HepG2 (cell line): ENCODE measurements around the gene NIP7. TPM values are rescaled to one million over a fixed set of nuclear protein-coding genes. Genes with fewer than 3 reads are reported as not detected.

Source experiments
- CBX1 ChIP-seq: IDR thresholded peaks from one replicate; pipeline ENCODE4 v1.6.1; 2016; ENCODE audit warnings: antibody characterized with exemption, low read depth
- CHCHD3 ChIP-seq: sonication (generic); formaldehyde crosslinking; IDR thresholded peaks from 2 replicates; pipeline ENCODE4 v1.8.0; 2022; ENCODE audit warnings: mild to moderate bottlenecking, missing genetic modification reagents, moderate library complexity
- ETV6 ChIP-seq: sonication (generic); formaldehyde crosslinking; conservative IDR thresholded peaks from 2 replicates; pipeline ENCODE4 v1.4.0; 2020; ENCODE audit warnings: missing genetic modification reagents
- FOXM1 ChIP-seq: sonication (generic); formaldehyde crosslinking; IDR thresholded peaks from 2 replicates; pipeline ENCODE4 v1.5.0; 2020; ENCODE audit warnings: missing genetic modification reagents
- FUBP1 ChIP-seq: sonication (generic); formaldehyde crosslinking; IDR thresholded peaks from 2 replicates; pipeline ENCODE4 v1.5.1; 2020; ENCODE audit warnings: missing genetic modification reagents, mild to moderate bottlenecking, borderline replicate concordance
- JUN ChIP-seq: sonication (generic); formaldehyde crosslinking; IDR thresholded peaks from 2 replicates; pipeline ENCODE4 v1.4.0; 2020; ENCODE audit warnings: mild to moderate bottlenecking, missing genetic modification reagents
- KAT2B ChIP-seq: fragments of 150-350 bp; IDR thresholded peaks from 2 replicates; pipeline ENCODE4 v1.6.1; 2014; ENCODE audit warnings: low read depth, low read length, borderline replicate concordance
- NR2F1 ChIP-seq, 2 experiments: fragments of 450-650 bp in 1 of 2; formaldehyde crosslinking in 1 of 2; IDR thresholded peaks; 2 replicates each; pipeline versions ENCODE4 v1.5.0 to v1.6.1; 2016 to 2020; ENCODE audit warnings: mild to moderate bottlenecking in 1 of 2, missing compliant biosample characterization in 1 of 2, missing genetic modification reagents in 1 of 2, moderate library complexity in 1 of 2
- PHF21A ChIP-seq: sonication (generic); formaldehyde crosslinking; IDR thresholded peaks from 2 replicates; pipeline ENCODE4 v1.5.0; 2020; ENCODE audit warnings: mild to moderate bottlenecking, missing genetic modification reagents
- PITX1 ChIP-seq: sonication (generic); formaldehyde crosslinking; IDR thresholded peaks from 2 replicates; pipeline ENCODE4 v1.5.1; 2020; ENCODE audit warnings: mild to moderate bottlenecking, missing genetic modification reagents
- POLR2AphosphoS2 ChIP-seq: IDR thresholded peaks from 2 replicates; pipeline ENCODE4 v1.6.1; 2011; ENCODE audit warnings: low read depth, low read length, improper control_type of control experiment
- RFX3 ChIP-seq: IDR thresholded peaks from 2 replicates; pipeline ENCODE4 v1.6.1; 2016; ENCODE audit warnings: missing biosample characterization, missing genetic modification reagents
- SATB2 ChIP-seq: sonication (generic); formaldehyde crosslinking; IDR thresholded peaks from 2 replicates; pipeline ENCODE4 v1.5.0; 2020; ENCODE audit warnings: missing genetic modification reagents
- SOX5 ChIP-seq: IDR thresholded peaks from 2 replicates; pipeline ENCODE4 v1.6.1; 2016; ENCODE audit warnings: borderline replicate concordance
- SP5 ChIP-seq: IDR thresholded peaks from 2 replicates; pipeline ENCODE4 v1.6.1; 2016; ENCODE audit warnings: low read depth, borderline replicate concordance
- SUZ12 ChIP-seq: fragments of 150-350 bp; IDR thresholded peaks from 2 replicates; pipeline ENCODE4 v1.6.1; 2014; ENCODE audit warnings: low read depth, low read length
- TRAFD1 ChIP-seq: sonication (generic); formaldehyde crosslinking; IDR thresholded peaks from 2 replicates; pipeline ENCODE4 v1.5.1; 2020; ENCODE audit warnings: missing genetic modification reagents, mild to moderate bottlenecking, borderline replicate concordance
- U2AF1 ChIP-seq: fragments of 200-400 bp; formaldehyde crosslinking; optimal IDR thresholded peaks from 2 replicates; pipeline ENCODE3; 2017; ENCODE audit warnings: mild to moderate bottlenecking, low read depth, low read length
- ZFP82 ChIP-seq: sonication (generic); formaldehyde crosslinking; IDR thresholded peaks from 2 replicates; pipeline ENCODE4 v1.5.1; 2020; ENCODE audit warnings: mild to moderate bottlenecking, missing genetic modification reagents, borderline replicate concordance
- ZNF234 ChIP-seq: sonication (generic); formaldehyde crosslinking; conservative IDR thresholded peaks from 2 replicates; pipeline ENCODE4 v1.5.1; 2020; ENCODE audit warnings: mild to moderate bottlenecking, missing genetic modification reagents
- ZNF704 ChIP-seq: sonication (generic); formaldehyde crosslinking; IDR thresholded peaks from 2 replicates; pipeline ENCODE4 v1.8.1; 2023; ENCODE audit warnings: mild to moderate bottlenecking, inconsistent platforms, moderate library complexity, missing genetic modification reagents, borderline replicate concordance
- polyA plus RNA-seq, 8 experiments: library from polyadenylated mRNA; depleted of rRNA in 3 of 8; stranded (reverse) in 7 of 8; unstranded in 1 of 8; fragments of >200 nt; fragmentation: Illumina TruSeq in 4 of 8; extraction: Trizol in 4 of 8; gene quantifications; 2 replicates each; pipeline versions ENCODE4 v1.2.1 to v1.2.3, GENCODE V29; 2011 to 2016; ENCODE audit warnings: low read depth in 4 of 8, missing spikeins in 1 of 8, mixed read lengths in 1 of 8; ENCODE audit not compliant: insufficient read depth in 1 of 8
- total RNA-seq, 5 experiments: library from RNA; depleted of rRNA; stranded (reverse); fragments of >200 nt; fragmentation: Illumina TruSeq; extraction: Trizol; gene quantifications; 2 replicates each; pipeline ENCODE4 v1.2.3, GENCODE V29; 2016; ENCODE audit warnings: low read depth in 1 of 5

Gene NIP7
- total and polyA plus RNA-seq, 2 of the 13 experiments (the other 11 are each of a cell fraction or from before 2014, with no cell fraction given) = 15.3 to 114 TPM

GRCh38 chr16:69339289-69340094, at the start of gene NIP7, which contains the start of gene COG8 (continued):
- TF ChIP-seq FUBP1 (CRISPR knock-in tag) = peak; percentile 35; the same call in 1 of the 2 replicates
- TF ChIP-seq ZNF234 (CRISPR knock-in tag) = no peak
- no peak for TF ChIP-seq CBX1
- TF ChIP-seq NR2F1 (CRISPR knock-in tag; IDR thresholded peaks at IDR 0.05) = no peak
- TF ChIP-seq TRAFD1 (CRISPR knock-in tag) = no peak
- TF ChIP-seq CHCHD3 (CRISPR knock-in tag) = peak; percentile 83; the same call in 1 of the 2 replicates
- peak; percentile 95 for TF ChIP-seq PHF21A
- no peak for TF ChIP-seq FOXM1 (CRISPR knock-in tag)
- TF ChIP-seq POLR2AphosphoS2 = no peak
- peak; percentile 92 for TF ChIP-seq ETV6 (CRISPR knock-in tag)
- no peak for TF ChIP-seq KAT2B
- TF ChIP-seq ZNF704 (CRISPR knock-in tag) = peak; percentile 15; the same call in 1 of the 2 replicates
- peak; percentile 30; the same call in 1 of the 2 replicates for TF ChIP-seq PITX1 (CRISPR knock-in tag)
- TF ChIP-seq U2AF1 = peak; percentile 98
- TF ChIP-seq JUN (CRISPR knock-in tag) = no peak; the same call in 1 of the 2 replicates
- peak; percentile 68; the same call in 1 of the 2 replicates for TF ChIP-seq SOX5 (CRISPR knock-in tag)
- no peak for TF ChIP-seq RFX3
- peak; percentile 94; the same call in 1 of the 2 replicates for TF ChIP-seq ZFP82 (CRISPR knock-in tag)
- TF ChIP-seq SP5 (CRISPR knock-in tag) = peak; percentile 29; the same call in 1 of the 2 replicates
- TF ChIP-seq SATB2 (CRISPR knock-in tag) = peak; percentile 92; the same call in 1 of the 2 replicates
- no peak for TF ChIP-seq SUZ12
